A673 (cell line): ENCODE measurements around the gene ZNF518B. TPM values are rescaled to one million over a fixed set of nuclear protein-coding genes. Genes with fewer than 3 reads are reported as not detected.

Experiments
- BruUV-seq: library from RNA; stranded (reverse); fragments of 400-500 nt; replicated peaks from 2 replicates; lab custom pipeline; 2021; lab: Mats Ljungman, UMichigan
- CTCF ChIA-PET: fragments of 300-600 bp; sonication (Branson Sonifier 250); formaldehyde crosslinking; loops from one replicate; lab custom pipeline; 2022; ENCODE audit warnings: antibody characterized with exemption; lab: Charles Lee
- POLR2A ChIA-PET: fragments of 300-600 bp; sonication (Branson Sonifier 250); formaldehyde crosslinking; loops from one replicate; lab custom pipeline; 2022; ENCODE audit warnings: antibody characterized with exemption; ENCODE audit not compliant: low non-redundant PET; lab: Charles Lee
- DNase-seq: peaks from one replicate; pipeline ENCODE4 v3.0.0-alpha.2; 2015; ENCODE audit warnings: low spot score
- H3K27ac ChIP-seq: fragments of 200-600 bp; sonication (generic); 2 replicates; pipeline ENCODE4 v1.5.1; 2016; ENCODE audit warnings: mixed run types, low read depth, mild to moderate bottlenecking, mixed read lengths, antibody characterized with exemption, low read length; ENCODE audit not compliant: poor library complexity, severe bottlenecking
- H3K27me3 ChIP-seq: fragments of 200-600 bp; sonication (generic); replicated peaks from 2 replicates; pipeline ENCODE4 v1.6.1; 2017; ENCODE audit warnings: mixed run types, low read depth, mild to moderate bottlenecking, mixed read lengths, antibody characterized with exemption, low read length; ENCODE audit not compliant: insufficient read depth, poor library complexity
- H3K36me3 ChIP-seq: fragments of 200-600 bp; sonication (generic); 2 replicates; pipeline ENCODE4 v1.6.1; 2016; ENCODE audit warnings: mixed run types, mild to moderate bottlenecking, mixed read lengths, antibody characterized with exemption, low read length; ENCODE audit not compliant: insufficient read depth, poor library complexity, severe bottlenecking
- H3K4me1 ChIP-seq: fragments of 200-600 bp; sonication (generic); 2 replicates; pipeline ENCODE4 v1.6.1; 2017; ENCODE audit warnings: mixed run types, mild to moderate bottlenecking, mixed read lengths, antibody characterized with exemption, low read length; ENCODE audit not compliant: insufficient read depth, poor library complexity, severe bottlenecking
- H3K4me3 ChIP-seq: fragments of 200-600 bp; sonication (generic); 2 replicates; pipeline ENCODE4 v1.5.1; 2016; ENCODE audit warnings: low read depth, mixed run types, mild to moderate bottlenecking, mixed read lengths, low read length; ENCODE audit not compliant: poor library complexity, severe bottlenecking
- H3K9me3 ChIP-seq: fragments of 200-600 bp; sonication (generic); 2 replicates; pipeline ENCODE4 v1.6.1; 2016; ENCODE audit warnings: mixed run types, low read depth, mild to moderate bottlenecking, mixed read lengths, antibody characterized with exemption, low read length; ENCODE audit not compliant: poor library complexity, severe bottlenecking
- EZH2 ChIP-seq: fragments of 200-600 bp; sonication (generic); IDR thresholded peaks from 2 replicates; pipeline ENCODE4 v1.6.1; 2017; ENCODE audit warnings: borderline replicate concordance, low read depth, mild to moderate bottlenecking, mixed read lengths, antibody characterized with exemption, low read length; ENCODE audit not compliant: poor library complexity, severe bottlenecking
- intact Hi-C: fragments of 100-400 bp; cut with micrococcal nuclease; formaldehyde crosslinking; loops from one replicate; pipeline ENCODE4 v1.10.0; 2022; ENCODE audit not compliant: unreplicated experiment
- total RNA-seq: library from RNA; stranded (reverse); gene quantifications from 2 replicates; pipeline ENCODE4 v1.2.3, GENCODE V29; 2021
- TF ChIP-seq, protein P1 (sequence below): fragments of 300-800, 200-600 bp; sonication (generic); conservative IDR thresholded peaks from 2 replicates; pipeline ENCODE4 v1.5.1; 2017; ENCODE audit warnings: low read depth, mild to moderate bottlenecking, antibody characterized with exemption, low read length, moderate library complexity, mixed read lengths

The ZNF518B gene
- total RNA-seq, 1 experiment from 2014 or later, result not detected

DNA sequence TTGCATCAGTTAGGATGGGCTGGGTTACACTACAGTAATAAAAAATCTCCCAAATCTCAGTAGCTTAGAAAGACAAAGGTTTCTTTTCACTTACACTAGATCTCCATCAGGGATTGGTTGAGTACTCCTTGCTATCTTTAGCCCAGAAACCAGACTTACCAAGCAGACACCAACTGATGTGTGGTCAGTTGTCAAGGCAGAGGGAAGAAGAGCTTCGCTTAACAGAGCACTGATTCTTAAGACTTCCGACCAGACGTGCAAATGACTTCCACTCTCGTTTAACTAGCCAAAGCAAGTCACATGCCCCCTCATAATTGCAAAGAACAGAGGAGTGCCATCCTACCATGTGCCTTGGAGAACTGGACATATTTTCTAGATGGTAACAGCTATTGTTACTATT is 5.7 kb upstream of the ZNF518B start:
- ChIA-PET CTCF (no interaction called here), POLR2A (no interaction called here)
- BruUV-seq, result no TSS peak
- no peak for DNase-seq
- Histone ChIP-seq H3K27me3 (no peaks in the 10 kb centered on the region), H3K9me3 (peaks cover 4% of the 10 kb centered on the region), H3K4me1 (no peaks in the 10 kb centered on the region), H3K4me3 (no peak overlapping the region), H3K36me3 (no peaks in the 10 kb centered on the region), H3K27ac (no peak overlapping the region)
- intact Hi-C loops, result no loop called here
- TF ChIP-seq, protein P1, sequence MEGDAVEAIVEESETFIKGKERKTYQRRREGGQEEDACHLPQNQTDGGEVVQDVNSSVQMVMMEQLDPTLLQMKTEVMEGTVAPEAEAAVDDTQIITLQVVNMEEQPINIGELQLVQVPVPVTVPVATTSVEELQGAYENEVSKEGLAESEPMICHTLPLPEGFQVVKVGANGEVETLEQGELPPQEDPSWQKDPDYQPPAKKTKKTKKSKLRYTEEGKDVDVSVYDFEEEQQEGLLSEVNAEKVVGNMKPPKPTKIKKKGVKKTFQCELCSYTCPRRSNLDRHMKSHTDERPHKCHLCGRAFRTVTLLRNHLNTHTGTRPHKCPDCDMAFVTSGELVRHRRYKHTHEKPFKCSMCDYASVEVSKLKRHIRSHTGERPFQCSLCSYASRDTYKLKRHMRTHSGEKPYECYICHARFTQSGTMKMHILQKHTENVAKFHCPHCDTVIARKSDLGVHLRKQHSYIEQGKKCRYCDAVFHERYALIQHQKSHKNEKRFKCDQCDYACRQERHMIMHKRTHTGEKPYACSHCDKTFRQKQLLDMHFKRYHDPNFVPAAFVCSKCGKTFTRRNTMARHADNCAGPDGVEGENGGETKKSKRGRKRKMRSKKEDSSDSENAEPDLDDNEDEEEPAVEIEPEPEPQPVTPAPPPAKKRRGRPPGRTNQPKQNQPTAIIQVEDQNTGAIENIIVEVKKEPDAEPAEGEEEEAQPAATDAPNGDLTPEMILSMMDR, result no peak
- TF ChIP-seq EZH2, result no peak

DNA sequence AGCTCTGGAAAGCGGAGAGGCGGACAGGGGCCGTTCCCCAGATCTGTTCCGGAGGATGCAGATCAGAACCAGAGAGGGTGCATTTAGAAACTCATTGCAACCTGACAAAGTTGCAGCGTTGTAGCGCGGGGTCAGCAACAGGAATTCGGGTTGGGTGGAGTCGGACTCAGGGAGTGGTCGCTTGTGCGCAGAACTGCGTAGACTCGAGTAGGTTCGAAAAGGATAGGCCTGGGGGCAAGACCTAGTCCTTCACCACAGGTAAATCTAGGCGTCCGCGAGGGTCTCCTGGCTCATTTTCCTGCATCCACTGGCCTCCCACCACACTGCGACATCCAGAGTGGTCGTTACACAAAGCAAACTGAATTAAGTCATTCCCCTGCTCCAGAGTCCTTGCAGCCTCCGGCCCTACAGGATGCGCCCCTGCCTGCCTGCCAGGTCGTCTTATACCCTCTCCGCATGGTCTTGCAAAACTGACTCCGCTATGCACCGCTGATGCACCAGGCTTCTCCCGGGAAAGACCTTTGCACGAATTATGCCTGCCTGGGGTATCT is 4.7 kb upstream of the ZNF518B start:
- H3K9me3 ChIP-seq, result peaks cover 8% of the 10 kb centered on the region
- no peak overlapping the region for H3K27ac ChIP-seq
- ChIA-PET POLR2A (no interaction called here), CTCF (no interaction called here)
- H3K27me3 ChIP-seq, result no peaks in the 10 kb centered on the region
- H3K36me3 ChIP-seq, result no peaks in the 10 kb centered on the region
- TF ChIP-seq EZH2, result no peak
- TF ChIP-seq, protein P1, result no peak
- intact Hi-C loops, result no loop called here
- H3K4me3 ChIP-seq, result no peak overlapping the region
- H3K4me1 ChIP-seq, result no peaks in the 10 kb centered on the region
- BruUV-seq, result no TSS peak
- DNase-seq, result no peak

DNA sequence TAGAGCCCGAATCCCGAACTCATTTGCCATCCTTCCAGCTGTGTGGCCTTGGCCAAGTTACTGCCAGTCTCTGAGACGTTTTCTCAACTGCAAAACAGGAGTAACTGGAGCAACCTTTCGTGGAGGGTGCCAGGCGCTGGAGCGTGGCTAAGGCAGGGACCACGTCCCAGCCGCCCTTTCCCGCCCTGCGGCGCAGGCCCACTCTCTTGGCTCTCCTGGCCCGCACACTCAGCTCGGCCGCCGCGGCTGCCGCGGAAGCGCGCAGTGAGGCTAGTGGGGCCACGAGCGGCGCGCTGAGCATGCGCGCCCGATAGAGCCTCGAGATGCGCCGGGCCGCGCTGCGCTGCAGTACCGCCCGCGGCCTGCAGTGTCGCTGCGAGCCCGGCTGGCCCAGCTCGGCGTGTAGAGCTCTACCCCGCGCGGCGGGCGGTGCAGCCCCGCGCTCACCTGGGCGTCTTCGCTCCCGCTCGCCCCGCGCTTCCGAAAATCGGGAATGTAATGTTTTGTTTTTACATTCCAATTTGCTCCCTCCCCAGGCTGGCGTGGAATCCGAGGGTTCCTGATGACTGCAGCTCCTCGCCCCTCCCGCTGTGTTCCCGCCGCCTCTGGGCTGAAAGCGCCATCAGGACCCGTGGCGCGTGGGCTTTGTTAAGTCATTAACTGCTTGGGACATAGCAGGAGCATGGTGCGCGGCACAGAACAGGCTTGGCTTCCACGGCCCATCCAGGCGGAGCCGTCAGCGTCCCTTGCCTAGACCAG is 4.0 kb upstream of the ZNF518B start:
- Histone ChIP-seq H3K27ac (no peak overlapping the region), H3K4me3 (no peak overlapping the region), H3K9me3 (peaks cover 8% of the 10 kb centered on the region), H3K4me1 (no peaks in the 10 kb centered on the region), H3K36me3 (no peaks in the 10 kb centered on the region), H3K27me3 (no peaks in the 10 kb centered on the region)
- no peak for DNase-seq
- CTCF ChIA-PET, result interaction anchor here (0.8 kb wide), 1 partner anchor 76 kb away, joined by 3 read pairs; no protein-coding TSS in a partner anchor
- POLR2A ChIA-PET, result no interaction called here
- intact Hi-C loops, result no loop called here
- no TSS peak for BruUV-seq
- TF ChIP-seq, protein P1, result peak; percentile 16; the same call in 1 of the 2 replicates
- no peak for TF ChIP-seq EZH2
